Hepatocyte (in vitro differentiated cells): ENCODE results near the gene TP73. TPM values are rescaled to one million over a fixed set of nuclear protein-coding genes. Genes with fewer than 3 reads are reported as not detected.

Experiments used
- DNase-seq: peaks from one replicate; pipeline ENCODE4 v3.0.0-alpha.2; 2016; ENCODE audit warnings: low spot score
- H2AFZ ChIP-seq: fragments of 200-600 bp; sonication (generic); 2 replicates; pipeline ENCODE4 v1.6.0; 2016; ENCODE audit warnings: antibody characterized with exemption, mild to moderate bottlenecking
- H3K27ac ChIP-seq: fragments of 200-600 bp; sonication (generic); 2 replicates; pipeline ENCODE4 v1.5.1; 2016; ENCODE audit warnings: mild to moderate bottlenecking
- H3K27me3 ChIP-seq: fragments of 200-600 bp; sonication (generic); 2 replicates; pipeline ENCODE4 v1.6.1; 2016
- H3K36me3 ChIP-seq: fragments of 200-600 bp; sonication (generic); replicated peaks from 2 replicates; pipeline ENCODE4 v1.5.1; 2016; ENCODE audit warnings: low read depth; ENCODE audit not compliant: insufficient read depth
- H3K4me1 ChIP-seq: fragments of 200-600 bp; sonication (generic); 2 replicates; pipeline ENCODE4 v1.5.1; 2016; ENCODE audit warnings: mild to moderate bottlenecking, moderate library complexity; ENCODE audit not compliant: insufficient read depth
- H3K4me2 ChIP-seq: fragments of 200-600 bp; sonication (generic); 2 replicates; pipeline ENCODE4 v1.6.0; 2016
- H3K4me3 ChIP-seq: fragments of 200-600 bp; sonication (generic); 2 replicates; pipeline ENCODE4 v1.5.1; 2016; ENCODE audit warnings: mild to moderate bottlenecking
- H3K79me2 ChIP-seq: fragments of 200-600 bp; sonication (generic); 2 replicates; pipeline ENCODE4 v1.6.0; 2017; ENCODE audit warnings: mild to moderate bottlenecking
- H3K9me2 ChIP-seq: fragments of 200-600 bp; sonication (generic); replicated peaks from 2 replicates; pipeline ENCODE4 v1.6.0; 2017; ENCODE audit warnings: mild to moderate bottlenecking; ENCODE audit not compliant: insufficient read depth
- H3K9me3 ChIP-seq: fragments of 200-600 bp; sonication (generic); 2 replicates; pipeline ENCODE4 v1.5.1; 2016; ENCODE audit warnings: low read depth, mild to moderate bottlenecking
- H4K20me1 ChIP-seq: fragments of 200-600 bp; sonication (generic); 2 replicates; pipeline ENCODE4 v1.6.0; 2016; ENCODE audit warnings: mild to moderate bottlenecking; ENCODE audit not compliant: insufficient read depth, poor library complexity, severe bottlenecking
- CTCF ChIP-seq: fragments of 200-600 bp; sonication (generic); IDR thresholded peaks from 2 replicates; pipeline ENCODE4 v1.5.1; 2016; ENCODE audit warnings: antibody characterized with exemption, mild to moderate bottlenecking; ENCODE audit not compliant: poor library complexity
- EZH2 ChIP-seq: fragments of 200-600 bp; sonication (generic); IDR thresholded peaks from 2 replicates; pipeline ENCODE4 v1.6.1; 2016; ENCODE audit warnings: antibody characterized with exemption, mild to moderate bottlenecking, borderline replicate concordance
- EZH2phosphoT487 ChIP-seq: fragments of 200-600 bp; sonication (generic); IDR thresholded peaks from one replicate; pipeline ENCODE4 v1.6.1; 2018; ENCODE audit warnings: antibody characterized with exemption, mild to moderate bottlenecking, low read depth, moderate library complexity; ENCODE audit not compliant: unreplicated experiment, severe bottlenecking
- WGBS: methylation state at CpG from one replicate; pipeline ENCODE4 v1.1.6; 2016; ENCODE audit warnings: low lambda C conversion rate; ENCODE audit errors: missing lambda C conversion rate; 5-methylcytosine and 5-hydroxymethylcytosine counted together
- polyA plus RNA-seq: library from polyadenylated mRNA; unstranded; fragments of >200 nt; fragmentation: Nextera tagmentation; extraction: Ambion mirVana; gene quantifications from 2 replicates; pipeline ENCODE4 v1.2.1, GENCODE V29; 2016
- total RNA-seq: library from RNA; depleted of rRNA; stranded (reverse); fragments of >200 nt; gene quantifications from 2 replicates; pipeline ENCODE4 v1.2.3, GENCODE V29; 2014

Gene TP73
- total and polyA plus RNA-seq, 2 experiments from 2014 or later, result 0.27 to 0.47 TPM

GRCh38 chr1:3625151-3625907 is 27.0 kb upstream of the TP73 start:
- Histone ChIP-seq H3K27me3 (no peaks in the 10 kb centered on the region), H3K4me1 (peaks cover 8% of the 10 kb centered on the region), H3K9me3 (no peaks in the 10 kb centered on the region), H3K79me2 (peaks cover 28% of the 10 kb centered on the region), H3K36me3 (no peaks in the 10 kb centered on the region), H3K27ac (peak overlapping the region; percentile 95), H3K4me2 (peak overlapping the region; percentile 91), H3K9me2 (no peaks in the 10 kb centered on the region), H2AFZ (peak overlapping the region; percentile 23), H3K4me3 (peak overlapping the region; percentile 80), H4K20me1 (no peaks in the 10 kb centered on the region)
- peak; percentile 83 for DNase-seq
- 4% methylated on average over 24 of the region's 71 CpGs for WGBS
- no peak for TF ChIP-seq CTCF
- no peak for TF ChIP-seq EZH2
- no peak for TF ChIP-seq EZH2phosphoT487

- Histone ChIP-seq H3K9me2 (no peaks in the 10 kb centered on the region), H4K20me1 (no peaks in the 10 kb centered on the region), H3K27ac (peak overlapping the region; percentile 95), H3K4me3 (no peak overlapping the region), H2AFZ (no peak overlapping the region), H3K36me3 (no peaks in the 10 kb centered on the region), H3K4me2 (peak overlapping the region; percentile 91), H3K4me1 (peaks cover 8% of the 10 kb centered on the region), H3K79me2 (peaks cover 28% of the 10 kb centered on the region), H3K9me3 (no peaks in the 10 kb centered on the region), H3K27me3 (no peaks in the 10 kb centered on the region)
- WGBS, result 93% methylated on average over 4 of the region's 4 CpGs
- no peak for DNase-seq
- no peak for TF ChIP-seq EZH2
- no peak for TF ChIP-seq EZH2phosphoT487
- no peak for TF ChIP-seq CTCF
Measured at GRCh38 chr1:3626025-3626424, 26.3 kb upstream of the TP73 start.

- no peaks in the 10 kb centered on the region for H3K27me3 ChIP-seq
- peaks cover 8% of the 10 kb centered on the region for H3K4me1 ChIP-seq
- no peak overlapping the region for H3K4me3 ChIP-seq
- TF ChIP-seq CTCF (no peak), EZH2phosphoT487 (no peak), EZH2 (no peak)
- no peaks in the 10 kb centered on the region for H4K20me1 ChIP-seq
- no peak for DNase-seq
- no peak overlapping the region for H2AFZ ChIP-seq
- WGBS, result 95% methylated on average over 25 of the region's 26 CpGs
- H3K4me2 ChIP-seq, result no peak overlapping the region
- H3K9me3 ChIP-seq, result no peaks in the 10 kb centered on the region
- no peaks in the 10 kb centered on the region for H3K36me3 ChIP-seq
- no peaks in the 10 kb centered on the region for H3K9me2 ChIP-seq
- H3K27ac ChIP-seq, result no peak overlapping the region
- peaks cover 25% of the 10 kb centered on the region for H3K79me2 ChIP-seq
Measured at GRCh38 chr1:3627515-3628253, 24.6 kb upstream of the TP73 start.
